ENCODE measurements around the gene SMCHD1.
"Not testable (repeated sequence)": the region's sequence is repeated elsewhere in the genome, so short reads cannot be mapped to it uniquely, and the experiment has no call there.

Gene SMCHD1

GRCh38 chr18:2852460-2852859 lies 196.9 kb downstream of the SMCHD1 start:
- not testable (repeated sequence) for DNase-seq (ENCODE audit: low read depth in 2 of 2)

- no peak for DNase-seq (ENCODE audit: low read depth in 2 of 2)
Observed at GRCh38 chr18:2853173-2853925, 197.8 kb downstream of the SMCHD1 start.

GRCh38 chr18:2853926-2854664 lies 198.6 kb downstream of the SMCHD1 start:
- no peak for DNase-seq (ENCODE audit: low read depth in 2 of 2)

Data from stimulated activated CD8-positive, alpha-beta memory T cell treated with anti-CD3 and anti-CD28 coated beads, Interleukin-15, amount 100 ng/mL, for 4 hours (primary cell).